Measurements from ENCODE around the gene DNAJB9.

DNA sequence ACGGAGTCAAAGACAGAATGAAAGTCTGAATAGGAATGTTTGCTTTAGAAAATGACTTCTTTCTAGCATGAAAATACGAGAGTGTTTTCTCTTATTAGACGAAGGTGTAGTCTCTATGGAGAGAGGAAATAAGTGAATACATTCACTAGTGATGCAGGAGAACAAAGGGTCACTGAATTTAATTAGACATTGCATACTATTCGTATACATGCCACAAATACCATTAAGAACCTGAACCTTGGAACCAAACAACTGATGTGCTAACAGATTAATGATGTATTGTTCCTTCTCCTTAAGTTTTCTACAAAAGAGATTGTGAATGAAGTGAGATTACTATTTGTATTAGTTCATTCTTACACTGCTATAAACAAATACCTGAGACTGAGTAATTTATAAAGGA, 10.4 kb upstream of the DNAJB9 start:
- TF ChIP-seq, protein P1, sequence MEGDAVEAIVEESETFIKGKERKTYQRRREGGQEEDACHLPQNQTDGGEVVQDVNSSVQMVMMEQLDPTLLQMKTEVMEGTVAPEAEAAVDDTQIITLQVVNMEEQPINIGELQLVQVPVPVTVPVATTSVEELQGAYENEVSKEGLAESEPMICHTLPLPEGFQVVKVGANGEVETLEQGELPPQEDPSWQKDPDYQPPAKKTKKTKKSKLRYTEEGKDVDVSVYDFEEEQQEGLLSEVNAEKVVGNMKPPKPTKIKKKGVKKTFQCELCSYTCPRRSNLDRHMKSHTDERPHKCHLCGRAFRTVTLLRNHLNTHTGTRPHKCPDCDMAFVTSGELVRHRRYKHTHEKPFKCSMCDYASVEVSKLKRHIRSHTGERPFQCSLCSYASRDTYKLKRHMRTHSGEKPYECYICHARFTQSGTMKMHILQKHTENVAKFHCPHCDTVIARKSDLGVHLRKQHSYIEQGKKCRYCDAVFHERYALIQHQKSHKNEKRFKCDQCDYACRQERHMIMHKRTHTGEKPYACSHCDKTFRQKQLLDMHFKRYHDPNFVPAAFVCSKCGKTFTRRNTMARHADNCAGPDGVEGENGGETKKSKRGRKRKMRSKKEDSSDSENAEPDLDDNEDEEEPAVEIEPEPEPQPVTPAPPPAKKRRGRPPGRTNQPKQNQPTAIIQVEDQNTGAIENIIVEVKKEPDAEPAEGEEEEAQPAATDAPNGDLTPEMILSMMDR (optimal IDR thresholded peaks at IDR 0.05 in 1 of 3, IDR thresholded peaks at IDR 0.05 in 1 of 3, conservative IDR thresholded peaks at IDR 0.05 in 1 of 3; ENCODE audit: extremely low read depth in 1 of 3, insufficient read depth in 2 of 3, low read length in 3 of 3) = no peak
- no peak for TF ChIP-seq EZH2 (IDR thresholded peaks at IDR 0.05; ENCODE audit: low read length)
